ENCODE measurements around the gene PTPRH.
"Not testable (repeated sequence)": the region's sequence is repeated elsewhere in the genome, so short reads cannot be mapped to it uniquely, and the experiment has no call there.

PTPRH gene

GRCh38 chr19:55227241-55228014 lies 18.1 kb upstream of the PTPRH start:
- TF ChIP-seq CTCF (conservative IDR thresholded peaks at IDR 0.05) = no peak
- H3K27ac ChIP-seq = no peak overlapping the region

GRCh38 chr19:55226788-55227187 lies 17.5 kb upstream of the PTPRH start:
- no peak for TF ChIP-seq CTCF (conservative IDR thresholded peaks at IDR 0.05)
- H3K27ac ChIP-seq = no peak overlapping the region

- no peak overlapping the region for H3K27ac ChIP-seq
- TF ChIP-seq CTCF (conservative IDR thresholded peaks at IDR 0.05) = no peak
Measured at GRCh38 chr19:55226273-55226672, 17.0 kb upstream of the PTPRH start.

GRCh38 chr19:55225415-55225958 lies 16.2 kb upstream of the PTPRH start:
- no peak for TF ChIP-seq CTCF (conservative IDR thresholded peaks at IDR 0.05)

GRCh38 chr19:55224679-55225414 lies 15.5 kb upstream of the PTPRH start:
- not testable (repeated sequence) for H3K27ac ChIP-seq

More at GRCh38 chr19:55225415-55225958, 16.2 kb upstream of the PTPRH start:
- H3K27ac ChIP-seq = no peak overlapping the region

- TF ChIP-seq CTCF (conservative IDR thresholded peaks at IDR 0.05) = no peak
- no peak overlapping the region for H3K27ac ChIP-seq
Measured at GRCh38 chr19:55224038-55224665, 14.9 kb upstream of the PTPRH start.

- H3K27ac ChIP-seq = no peak overlapping the region
- TF ChIP-seq CTCF (conservative IDR thresholded peaks at IDR 0.05) = no peak
Measured at GRCh38 chr19:55223291-55224037, 14.2 kb upstream of the PTPRH start.
